NOMO-1 treated with dmso at 0.1 percent for 144 hours (cell line): ENCODE results near the gene NTRK3.

Experiments used
- DNase-seq: peaks from one replicate; lab custom pipeline; 2025; ENCODE audit not compliant: unreplicated experiment; lab: John Stamatoyannopoulos, UW

NTRK3 gene

DNA sequence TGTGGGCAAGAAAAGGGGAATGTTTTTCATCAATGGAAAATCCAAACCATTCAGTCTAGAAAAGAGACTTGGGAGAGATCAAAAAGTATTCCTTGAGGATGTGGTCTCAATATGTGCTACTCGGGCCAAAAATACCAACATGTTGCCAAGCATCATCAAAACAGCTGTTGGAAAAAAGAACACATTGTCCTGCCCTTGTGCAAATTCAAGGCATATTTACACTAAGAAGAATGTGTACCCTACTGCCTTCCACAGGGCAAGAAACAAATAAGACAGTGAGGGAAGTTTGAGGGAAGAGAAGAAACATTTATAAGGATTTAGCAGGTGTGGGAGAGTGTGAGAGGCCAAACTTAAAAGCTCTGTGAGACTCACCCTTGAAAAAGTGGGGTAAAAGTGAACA lies 252.1 kb downstream of the NTRK3 start:
- DNase-seq, result no peak

DNA sequence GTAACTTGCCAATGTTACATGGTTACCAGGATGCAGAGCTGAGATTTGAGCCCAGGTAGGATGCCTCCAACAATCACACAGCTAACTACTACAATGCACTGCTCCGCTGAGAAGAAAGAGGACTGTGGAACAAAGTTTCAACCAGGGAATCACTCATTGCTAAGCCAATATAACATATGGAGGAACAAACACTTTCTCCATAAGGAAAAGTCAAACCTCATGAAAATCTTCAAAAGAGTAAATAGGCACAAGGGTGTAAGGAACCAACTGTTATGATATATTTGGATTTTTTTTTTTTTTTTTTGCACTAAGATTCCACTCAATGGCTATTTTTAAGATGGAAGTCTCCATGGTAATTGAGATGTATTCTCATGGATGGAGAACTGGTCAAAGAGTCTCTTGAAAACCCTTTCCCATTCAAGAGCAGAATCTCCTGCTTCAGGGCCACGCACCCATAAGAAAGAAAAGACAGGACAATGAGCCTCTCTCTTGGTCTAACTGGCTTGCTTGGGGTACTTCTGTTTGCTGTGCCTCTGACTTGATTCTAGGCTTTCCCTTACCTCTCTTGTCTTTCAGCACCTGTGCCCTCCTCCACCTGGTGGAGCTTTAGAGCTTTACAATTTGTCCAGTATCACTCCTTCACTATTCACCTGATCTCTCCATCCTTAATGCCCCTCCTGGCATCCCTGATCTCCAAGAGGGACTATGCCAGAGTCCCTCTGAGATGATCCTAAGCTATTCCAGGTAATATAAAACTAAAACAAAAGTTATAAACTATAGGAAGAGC lies 252.8 kb downstream of the NTRK3 start:
- no peak for DNase-seq

DNA sequence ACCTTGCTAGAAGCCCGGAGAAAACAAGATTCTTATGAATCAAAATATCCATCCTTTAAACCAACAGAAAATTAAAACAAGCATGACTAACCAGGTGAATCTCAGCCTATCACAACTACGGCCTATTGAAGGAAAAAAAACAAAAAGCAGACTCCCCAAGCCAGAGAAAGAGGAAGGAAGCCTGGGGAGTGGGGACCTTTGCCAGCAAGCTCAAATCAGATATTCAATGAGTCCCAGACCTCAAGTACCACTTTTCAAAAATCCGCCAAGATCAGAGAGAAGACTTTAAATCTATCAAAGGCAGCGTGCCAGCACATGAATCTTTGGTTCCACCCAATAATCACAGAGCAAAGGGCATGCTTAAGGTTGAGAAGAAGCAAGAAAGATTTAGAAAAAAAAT lies 253.8 kb downstream of the NTRK3 start:
- no peak for DNase-seq

DNA sequence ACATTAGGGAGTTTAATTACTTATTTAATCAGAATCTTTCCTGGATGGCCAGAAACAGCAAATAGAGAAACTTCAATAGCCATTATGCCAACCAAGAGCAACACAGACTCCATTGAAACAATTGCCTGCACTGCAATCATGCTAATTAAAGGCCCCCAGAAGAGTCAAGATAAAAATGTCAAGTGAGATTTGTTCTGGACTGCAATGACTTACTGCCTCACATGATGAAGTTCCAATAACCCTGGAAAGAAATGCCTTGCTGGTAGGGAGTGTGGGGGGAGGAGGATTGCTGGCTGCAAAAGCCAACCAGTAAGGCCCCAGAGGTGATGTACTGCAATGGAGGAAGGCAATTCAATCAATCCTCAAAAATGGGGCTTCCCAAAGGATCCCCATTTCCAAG lies 257.9 kb downstream of the NTRK3 start:
- DNase-seq, result no peak

DNA sequence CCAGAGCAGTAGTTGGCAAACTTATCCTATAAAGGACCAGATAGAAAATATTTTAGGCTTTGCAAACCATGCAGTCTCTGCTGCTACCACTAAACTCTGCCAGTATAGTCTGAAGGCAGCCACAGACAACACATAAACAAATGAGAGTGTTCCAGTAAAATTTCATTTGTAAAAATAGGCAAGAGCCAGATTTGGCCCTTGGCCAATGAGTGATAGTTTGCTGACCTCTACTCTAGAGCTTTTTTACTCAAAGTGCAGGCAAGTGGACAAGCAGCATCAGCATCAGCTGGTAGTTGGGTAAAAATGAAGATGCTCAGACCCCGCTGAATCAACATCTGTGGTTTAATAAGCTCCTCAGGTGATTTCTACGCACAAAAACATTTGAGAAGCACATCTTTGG lies 269.8 kb downstream of the NTRK3 start:
- DNase-seq, result no peak

DNA sequence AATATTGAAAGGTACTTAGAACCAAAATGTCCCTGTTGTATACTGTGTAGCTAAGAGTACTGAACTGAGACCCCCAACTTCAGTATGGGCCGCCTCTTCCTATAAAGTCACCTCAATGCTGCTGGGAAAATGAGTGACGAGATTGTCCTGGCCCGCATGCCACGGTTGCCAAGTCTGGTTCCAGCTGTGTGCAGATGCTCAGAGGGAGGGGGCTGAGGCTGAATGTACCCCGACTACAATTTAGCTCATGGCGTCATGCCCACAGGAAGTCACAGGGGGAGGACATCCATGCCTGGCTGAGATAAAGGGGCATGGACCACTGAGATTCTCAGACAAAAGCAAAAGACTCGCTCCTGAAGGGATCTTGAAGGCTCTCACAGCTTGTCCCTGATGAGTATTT lies 271.1 kb downstream of the NTRK3 start:
- no peak for DNase-seq

DNA sequence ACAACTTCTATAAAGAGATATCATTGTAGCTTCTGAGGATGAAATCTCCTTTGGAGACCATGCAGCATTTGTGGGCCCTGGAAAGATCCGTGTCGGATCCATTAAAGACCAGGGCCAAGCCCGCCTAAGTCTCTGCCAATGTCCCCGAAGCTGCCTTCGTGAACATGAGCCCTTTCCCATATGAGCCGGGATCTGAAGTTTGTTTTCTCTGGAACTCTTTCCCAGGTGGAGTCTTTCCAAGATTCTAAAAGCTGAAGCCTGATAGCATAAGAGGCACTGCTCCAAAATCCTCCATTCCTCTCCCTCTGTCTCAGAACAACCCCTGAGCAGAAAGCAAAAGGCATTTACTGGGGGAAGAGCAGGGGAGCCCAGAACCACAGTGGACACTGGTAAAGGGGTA lies 274.6 kb downstream of the NTRK3 start:
- no peak for DNase-seq

DNA sequence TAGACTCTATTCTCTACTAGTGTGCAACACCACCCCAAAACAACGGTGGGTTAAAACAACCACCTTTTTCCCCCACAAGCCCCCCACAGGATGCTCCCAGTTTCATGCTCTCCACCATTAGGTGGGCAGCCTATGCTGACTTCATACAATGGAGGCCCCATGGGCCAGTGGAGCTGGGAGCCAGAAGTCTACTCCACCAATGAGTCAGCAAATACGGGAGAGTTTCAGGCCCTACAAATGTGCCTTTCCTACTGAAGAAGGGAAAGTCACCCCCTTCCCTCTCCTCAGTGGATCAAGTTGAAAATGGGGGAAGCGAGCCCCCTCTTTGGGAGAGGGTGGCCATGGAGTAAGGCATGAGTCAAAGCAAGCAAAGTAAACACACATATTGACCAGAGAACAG lies 278.6 kb downstream of the NTRK3 start:
- no peak for DNase-seq

DNA sequence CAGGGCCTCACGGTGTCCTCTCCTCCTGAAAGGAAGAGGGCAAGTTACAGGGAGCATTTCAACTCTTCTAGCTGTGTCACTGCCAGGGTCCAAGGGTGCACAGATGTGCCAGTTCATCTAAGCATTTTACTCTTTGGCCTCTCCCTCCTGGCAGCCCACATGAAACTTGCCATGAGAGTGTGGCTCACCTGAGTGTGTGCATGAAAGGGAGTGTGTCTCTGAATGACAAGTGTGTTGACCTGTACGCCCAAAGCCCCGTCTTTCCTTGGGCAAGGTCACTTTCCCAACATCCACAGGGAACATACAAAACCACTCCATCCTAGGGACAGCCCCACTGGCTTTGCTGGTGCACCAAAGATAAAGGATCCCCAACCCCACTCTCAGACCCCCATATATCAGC lies 280.0 kb downstream of the NTRK3 start:
- no peak for DNase-seq

DNA sequence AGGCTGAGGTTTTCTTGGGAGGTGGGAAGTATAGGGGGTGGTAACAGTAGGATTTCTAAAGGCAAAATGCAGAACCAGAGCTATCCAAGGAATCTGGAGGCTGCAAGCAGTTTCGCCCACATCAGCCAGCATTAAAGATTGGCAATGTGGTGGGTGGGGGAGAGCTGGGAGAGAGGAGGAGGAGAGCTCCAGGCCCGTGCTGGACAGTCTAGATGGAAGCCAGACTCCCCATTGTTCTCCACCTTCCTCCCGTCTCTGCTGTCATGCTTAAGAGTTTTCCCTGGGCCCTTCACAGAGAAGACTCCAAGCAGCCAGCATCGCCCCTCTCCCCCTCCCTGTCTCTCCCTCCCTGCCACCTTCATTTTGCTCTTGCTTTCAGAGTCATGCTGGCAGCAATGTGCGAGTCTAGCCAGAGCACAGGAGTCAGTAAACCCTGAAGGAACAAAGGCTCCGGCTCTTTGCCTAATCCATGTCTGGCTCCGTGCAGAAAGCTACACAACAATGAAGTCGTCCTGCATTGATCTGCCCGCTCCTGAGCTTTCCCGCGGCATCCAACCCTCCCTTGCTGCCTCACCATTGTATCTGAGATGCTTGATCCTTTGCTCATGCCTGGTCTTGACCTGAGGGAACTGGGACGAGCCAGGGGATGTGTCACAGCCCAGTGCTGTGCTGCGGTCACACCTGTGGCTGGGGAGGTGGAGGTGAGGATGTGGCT lies 282.9 kb downstream of the NTRK3 start:
- DNase-seq, result no peak

DNA sequence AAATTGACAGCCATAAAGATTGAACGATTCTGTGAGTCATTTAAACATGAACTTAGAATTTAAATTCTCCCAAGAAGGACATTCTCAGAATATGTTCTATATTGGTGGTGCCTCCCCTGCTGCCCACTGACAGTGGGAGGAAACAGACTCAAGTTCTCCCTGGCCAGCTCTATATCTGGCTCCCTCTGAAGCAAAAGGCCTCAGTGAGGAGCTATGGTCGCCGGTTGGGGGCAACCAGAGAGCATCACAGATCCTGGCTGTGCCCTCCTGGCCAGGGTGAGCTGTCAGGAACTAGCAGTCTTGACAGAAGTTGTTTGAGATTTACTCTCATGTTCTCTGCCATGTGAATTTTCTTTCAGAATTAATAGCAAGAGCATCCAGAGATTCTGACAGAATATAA lies 285.5 kb downstream of the NTRK3 start:
- no peak for DNase-seq

DNA sequence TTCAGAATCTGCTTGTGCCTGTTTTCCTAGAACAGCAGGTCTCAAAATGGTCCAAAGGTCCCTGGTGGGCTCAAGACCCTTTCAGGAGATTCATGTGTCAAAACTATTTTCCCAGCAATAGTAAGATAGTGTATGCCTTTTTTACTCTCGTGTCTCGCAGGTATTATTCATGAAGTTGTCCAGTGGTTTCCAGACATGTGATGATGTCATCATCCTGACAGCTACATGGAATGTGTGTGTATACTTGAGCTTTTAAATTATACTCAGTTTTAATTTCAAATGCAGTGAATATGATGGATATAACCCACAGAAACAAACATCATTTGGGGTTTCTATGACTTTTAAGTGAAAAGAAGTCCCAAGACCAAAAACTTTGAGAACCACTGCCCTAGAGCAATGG lies 288.6 kb downstream of the NTRK3 start:
- DNase-seq, result no peak

DNA sequence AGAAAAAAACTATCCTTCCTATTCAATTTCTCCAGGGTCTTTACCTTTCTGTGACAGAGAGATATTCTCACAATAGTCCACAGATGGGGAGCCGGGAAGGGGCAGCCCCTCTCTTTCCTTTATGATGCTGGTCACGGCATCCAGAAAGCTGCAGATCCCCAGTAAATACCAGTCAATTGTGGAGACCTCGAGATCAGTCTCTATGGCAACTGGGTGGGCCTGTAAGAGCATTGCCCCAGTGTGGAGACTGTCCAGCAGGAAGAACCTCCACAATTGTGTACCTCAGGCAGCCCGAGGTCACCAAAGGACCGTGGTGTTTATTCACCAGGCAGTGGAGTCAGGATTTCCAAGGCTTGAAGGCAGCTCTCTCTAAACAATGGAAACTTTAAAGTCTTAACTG lies 291.2 kb downstream of the NTRK3 start:
- DNase-seq, result no peak

DNA sequence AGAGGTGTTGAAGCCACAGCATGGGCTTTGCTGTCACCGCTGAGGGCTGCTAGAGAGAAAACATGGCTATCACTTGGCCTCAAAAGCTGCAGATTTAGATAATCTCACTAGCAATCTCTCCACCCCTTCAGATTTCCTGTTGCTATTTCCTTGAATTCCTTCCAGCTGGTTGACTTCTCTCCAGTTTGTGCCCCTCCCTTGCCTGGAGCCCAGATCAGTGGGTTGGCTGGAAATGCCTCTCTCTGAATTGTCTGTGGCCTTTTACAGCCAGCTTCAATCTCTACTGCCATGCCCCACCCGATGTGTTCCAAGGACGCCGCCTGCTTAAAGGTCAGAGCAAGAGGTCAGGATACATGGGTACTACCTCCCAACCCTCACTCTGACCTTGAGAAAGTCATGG lies 294.1 kb downstream of the NTRK3 start:
- DNase-seq, result no peak

DNA sequence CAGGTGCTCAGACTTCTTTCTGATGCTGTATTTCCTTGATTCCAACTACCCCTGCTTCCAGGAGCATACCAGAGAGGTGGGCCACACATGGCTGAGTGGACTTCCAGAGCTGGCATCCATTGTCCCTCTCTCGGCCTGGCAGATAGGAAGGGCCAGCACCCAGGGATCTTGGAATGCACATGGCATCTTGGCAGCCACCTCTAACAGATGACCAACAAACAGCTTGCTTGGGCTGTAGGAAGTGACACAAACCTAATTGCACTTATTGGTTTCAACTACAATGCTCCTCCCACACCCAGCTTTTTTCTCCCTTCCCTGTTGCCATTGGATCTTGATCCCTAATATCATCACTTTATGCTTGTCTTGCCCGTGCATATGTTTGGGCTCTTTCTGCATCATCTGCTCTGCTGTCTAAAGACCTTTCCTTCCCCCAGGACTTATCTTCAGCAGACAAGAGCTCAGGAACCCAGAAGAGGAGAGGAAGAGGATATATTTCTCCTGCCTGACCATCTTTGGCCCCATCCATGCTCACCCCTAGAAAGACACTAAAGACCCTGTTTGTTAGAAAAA lies 294.6 kb downstream of the NTRK3 start:
- no peak for DNase-seq

DNA sequence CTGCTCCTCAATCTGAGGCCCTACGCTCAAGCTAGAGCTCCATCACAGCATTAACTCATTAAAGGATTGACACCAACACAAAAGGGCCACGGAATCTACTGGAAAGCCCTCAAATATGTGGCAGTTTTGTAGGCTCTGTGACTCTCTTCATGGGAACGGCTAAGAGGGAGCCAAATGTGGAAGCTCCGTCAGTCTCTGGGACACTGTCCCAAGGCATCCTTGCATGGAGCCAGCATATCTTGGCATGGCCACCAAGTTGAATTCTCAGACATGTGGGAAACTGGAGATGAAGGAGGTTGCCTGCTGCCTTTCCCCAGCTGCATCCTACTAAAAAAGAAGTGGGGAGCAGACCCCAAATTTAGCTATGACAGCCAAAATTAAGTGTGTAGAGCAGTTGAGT lies 296.9 kb downstream of the NTRK3 start:
- no peak for DNase-seq

DNA sequence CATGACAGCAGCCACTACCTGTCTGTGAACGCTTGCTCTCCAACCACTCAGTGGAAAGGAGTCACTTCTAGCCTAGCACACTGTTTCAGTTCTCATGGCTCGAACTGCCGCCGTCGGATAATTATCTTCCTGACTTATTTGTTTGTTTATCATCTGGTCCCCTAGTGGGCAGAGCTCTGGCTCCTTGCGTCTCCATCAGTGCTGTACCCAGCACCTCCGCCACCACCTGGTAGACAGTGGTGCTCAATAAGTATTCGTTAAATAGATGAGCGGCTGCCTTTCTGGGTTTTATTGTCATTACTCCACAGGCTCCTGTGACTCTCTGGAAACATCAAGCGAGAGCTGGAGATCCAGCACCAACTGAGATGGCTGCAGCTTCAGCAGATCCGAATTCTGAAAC lies 297.5 kb downstream of the NTRK3 start:
- no peak for DNase-seq

DNA sequence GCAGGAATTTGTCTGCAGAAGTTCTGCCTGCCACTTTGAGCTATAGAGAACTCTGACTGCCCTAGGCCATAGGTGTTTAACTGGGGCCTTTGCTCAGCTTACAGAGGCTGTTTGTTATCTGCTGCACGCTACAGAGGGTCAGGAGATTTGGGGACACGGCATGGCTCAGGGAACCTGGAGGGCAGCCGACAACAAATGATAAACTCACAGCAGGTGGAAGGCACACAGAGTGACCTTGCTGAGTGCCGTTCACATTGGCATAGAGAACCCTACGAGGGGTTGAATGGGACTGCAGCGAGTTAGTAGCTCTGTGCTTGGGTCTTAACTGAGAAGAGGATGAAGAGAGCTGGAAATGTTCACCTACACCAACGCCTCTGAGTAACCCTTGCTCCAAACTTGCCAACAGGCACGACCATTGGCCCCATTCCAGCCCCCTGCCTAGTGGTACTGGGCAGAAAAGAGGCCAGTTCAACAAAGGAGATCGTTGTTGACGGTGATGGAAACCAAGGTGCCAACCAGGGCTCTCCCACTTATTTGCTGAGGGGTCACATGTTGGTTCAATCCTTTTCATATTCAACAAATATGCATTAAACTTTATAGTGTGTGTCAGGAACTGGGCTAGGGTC lies 301.1 kb downstream of the NTRK3 start:
- no peak for DNase-seq

DNA sequence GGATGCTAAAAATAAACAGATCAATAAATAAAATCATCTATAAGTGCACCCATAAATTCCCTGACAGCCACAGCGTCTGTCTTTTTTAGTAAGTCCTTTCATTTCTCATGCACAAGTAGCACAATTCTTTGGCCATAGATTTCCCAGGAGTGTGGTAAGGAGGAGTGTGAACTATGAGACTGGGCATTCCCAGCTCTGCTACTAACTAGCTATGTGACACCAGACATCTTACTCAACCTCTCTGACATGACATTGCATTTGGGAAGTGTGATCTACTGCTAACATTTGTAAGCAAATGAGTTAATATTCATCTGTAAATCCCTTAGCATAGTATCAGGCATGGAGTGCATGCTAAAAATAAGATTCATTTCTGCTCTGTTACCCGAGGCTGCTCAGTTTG lies 301.7 kb downstream of the NTRK3 start:
- DNase-seq, result no peak

DNA sequence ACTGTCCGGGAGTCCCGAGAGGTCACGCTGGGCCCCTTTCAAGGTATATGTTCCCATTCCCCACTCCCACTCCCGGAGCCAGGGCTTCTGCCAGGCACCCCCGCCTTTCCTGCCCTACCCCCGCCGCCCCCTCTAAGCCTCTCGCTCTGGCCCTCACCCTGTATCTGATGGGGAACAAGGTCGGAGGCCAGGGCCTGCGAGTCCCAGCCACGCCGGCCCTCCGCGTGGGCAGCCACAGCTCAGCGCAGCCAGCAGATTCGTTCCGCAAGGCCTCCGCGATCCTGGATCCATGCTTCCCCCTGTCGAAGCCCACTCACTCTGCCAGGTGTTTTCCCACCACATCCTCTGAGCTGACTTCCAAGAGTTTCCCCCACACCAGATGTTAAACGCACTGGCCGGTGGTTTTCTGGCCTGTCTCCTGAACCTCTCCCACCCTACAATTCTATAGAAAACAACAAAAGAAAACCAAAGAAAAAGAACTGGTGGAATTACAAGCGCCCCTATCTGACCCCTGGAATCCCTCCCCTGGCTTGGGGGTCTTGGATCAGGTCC lies 303.7 kb downstream of the NTRK3 start:
- no peak for DNase-seq

DNA sequence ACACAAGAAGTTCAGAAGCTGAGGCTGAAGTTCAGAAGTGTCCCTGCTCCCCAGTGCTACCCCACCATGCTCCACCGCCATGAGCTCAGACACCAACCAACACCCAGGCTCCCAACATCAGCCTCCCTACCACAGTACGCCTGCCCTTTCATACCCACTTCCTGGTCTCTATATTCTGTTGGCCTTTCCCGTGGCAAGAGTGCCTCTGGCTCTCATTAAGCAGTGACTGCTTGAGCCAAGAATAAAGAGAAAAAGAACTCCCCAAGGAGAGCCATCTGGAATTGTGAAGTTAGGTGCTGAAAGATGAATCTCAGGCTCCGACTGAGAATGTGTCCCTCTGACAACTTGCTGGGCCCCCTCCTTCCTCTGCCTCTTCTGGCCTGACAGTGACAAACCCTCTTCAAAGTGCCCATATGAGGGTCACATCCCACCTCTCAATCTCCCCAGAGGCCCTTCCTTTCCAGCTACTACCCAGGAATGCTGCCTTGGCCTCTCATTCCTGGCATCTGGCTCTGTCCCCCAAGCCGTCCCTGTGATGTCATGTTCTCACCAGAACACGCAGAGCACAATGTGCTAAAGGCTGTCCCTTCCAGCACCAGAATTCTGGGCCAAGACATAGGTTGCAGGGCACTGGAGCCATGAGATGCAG lies 306.8 kb downstream of the NTRK3 start:
- DNase-seq, result no peak
